K562 (cell line): ENCODE results near the gene NUDT1.

Experiments used
- BACH1 ChIP-seq: fragments of 200-800 bp; sonication (Bioruptor generic); IDR thresholded peaks from 2 replicates; pipeline ENCODE4 v1.6.1; 2016; ENCODE audit warnings: missing genetic modification characterization, missing compliant biosample characterization
- CTBP1 ChIP-seq: fragments of 450-650 bp; IDR thresholded peaks from 2 replicates; pipeline ENCODE4 v1.6.1; 2016; ENCODE audit warnings: borderline replicate concordance
- EP300 ChIP-seq: IDR thresholded peaks from 2 replicates; pipeline ENCODE4 v1.6.1; 2012; ENCODE audit warnings: low read length, improper control_type of control experiment
- GATA2 ChIP-seq: sonication (generic); formaldehyde crosslinking; IDR thresholded peaks from 2 replicates; pipeline ENCODE4 v1.4.0; 2020; ENCODE audit warnings: mild to moderate bottlenecking, missing genetic modification reagents
- JUNB ChIP-seq: fragments of 450-650 bp; formaldehyde crosslinking; conservative IDR thresholded peaks from 2 replicates; pipeline ENCODE4 v1.4.0; 2020; ENCODE audit warnings: mild to moderate bottlenecking
- NFYB ChIP-seq: IDR thresholded peaks from 2 replicates; pipeline ENCODE4 v1.6.1; 2011; ENCODE audit warnings: mild to moderate bottlenecking, moderate library complexity; ENCODE audit not compliant: insufficient read length; ENCODE audit errors: extremely low read depth
- YY1 ChIP-seq, 3 experiments: IDR thresholded peaks; 2 replicates each; pipeline ENCODE4 v1.6.1; 2011; ENCODE audit warnings: low read length in 2 of 3, mild to moderate bottlenecking in 2 of 3, moderate library complexity in 2 of 3, borderline replicate concordance in 1 of 3, control low read depth in 1 of 3, low read depth in 1 of 3; ENCODE audit not compliant: insufficient read depth in 3 of 3, insufficient replicate concordance in 2 of 3, control insufficient read depth in 1 of 3, insufficient read length in 1 of 3; ENCODE audit errors: extremely low read depth in 1 of 3
- ZFPM2 ChIP-seq: fragments of 250-450 bp; sonication (Bioruptor Pico); IDR thresholded peaks from 2 replicates; pipeline ENCODE4 v1.5.1; 2022; ENCODE audit warnings: mild to moderate bottlenecking
- TF ChIP-seq, protein P1 (sequence below): IDR thresholded peaks from 3 replicates; pipeline ENCODE4 v1.6.1; 2011; ENCODE audit warnings: borderline replicate concordance, mild to moderate bottlenecking; ENCODE audit not compliant: insufficient read length, insufficient read depth
- TF ChIP-seq, protein P2 (sequence below): fragments of 200-800 bp; sonication (Bioruptor generic); IDR thresholded peaks from 2 replicates; pipeline ENCODE4 v1.6.1; 2016; ENCODE audit warnings: missing genetic modification characterization, missing compliant biosample characterization
- TF ChIP-seq, protein P3 (sequence below), 2 experiments: fragments of 150-350 bp in 1 of 2; IDR thresholded peaks; 2 replicates each; pipeline ENCODE4 v1.6.1; 2012 to 2016; ENCODE audit warnings: low read depth in 2 of 2, low read length in 2 of 2, mild to moderate bottlenecking in 1 of 2, moderate library complexity in 1 of 2
- TF ChIP-seq, protein P4 (sequence below): IDR thresholded peaks from 2 replicates; pipeline ENCODE4 v1.6.1; 2011; ENCODE audit not compliant: insufficient read length; ENCODE audit errors: extremely low read depth
- TF ChIP-seq, protein P5 (sequence below), 2 experiments: IDR thresholded peaks; 2 replicates each; pipeline ENCODE4 v1.6.1; 2012; ENCODE audit warnings: improper control_type of control experiment in 2 of 2, low read depth in 2 of 2, low read length in 2 of 2, borderline replicate concordance in 1 of 2

DNA sequence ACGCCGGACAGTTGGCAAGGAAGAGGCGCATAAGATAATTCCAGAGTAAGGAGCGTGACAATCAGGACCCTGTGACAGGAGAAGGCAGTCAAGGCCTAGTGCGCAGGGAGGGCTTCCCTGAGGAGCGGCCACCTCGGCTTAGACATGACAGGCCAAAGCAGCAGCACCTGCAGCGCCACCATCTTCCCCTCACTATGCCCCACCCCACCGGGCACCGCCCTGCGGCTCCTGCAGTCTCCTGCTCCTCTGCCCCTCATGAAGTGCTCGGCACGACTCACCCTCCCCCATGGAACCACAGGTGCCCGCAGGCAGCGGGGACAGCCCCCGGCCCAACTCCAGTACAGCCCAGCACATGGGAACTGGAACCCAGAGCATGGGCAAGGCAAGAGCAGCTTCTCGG, 21.1 kb upstream of the NUDT1 start:
- no peak for TF ChIP-seq YY1 (IDR thresholded peaks at IDR 0.05; ENCODE audit: borderline replicate concordance in 1 of 3, control insufficient read depth in 1 of 3, extremely low read depth in 1 of 3, insufficient read depth in 3 of 3, insufficient read length in 1 of 3, insufficient replicate concordance in 2 of 3, low read depth in 1 of 3, low read length in 2 of 3)
- TF ChIP-seq ZFPM2, result no peak
- TF ChIP-seq CTBP1, result no peak
- TF ChIP-seq JUNB, result no peak
- TF ChIP-seq, protein P1, sequence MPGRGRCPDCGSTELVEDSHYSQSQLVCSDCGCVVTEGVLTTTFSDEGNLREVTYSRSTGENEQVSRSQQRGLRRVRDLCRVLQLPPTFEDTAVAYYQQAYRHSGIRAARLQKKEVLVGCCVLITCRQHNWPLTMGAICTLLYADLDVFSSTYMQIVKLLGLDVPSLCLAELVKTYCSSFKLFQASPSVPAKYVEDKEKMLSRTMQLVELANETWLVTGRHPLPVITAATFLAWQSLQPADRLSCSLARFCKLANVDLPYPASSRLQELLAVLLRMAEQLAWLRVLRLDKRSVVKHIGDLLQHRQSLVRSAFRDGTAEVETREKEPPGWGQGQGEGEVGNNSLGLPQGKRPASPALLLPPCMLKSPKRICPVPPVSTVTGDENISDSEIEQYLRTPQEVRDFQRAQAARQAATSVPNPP, result no peak
- no peak for TF ChIP-seq BACH1
- TF ChIP-seq, protein P2, sequence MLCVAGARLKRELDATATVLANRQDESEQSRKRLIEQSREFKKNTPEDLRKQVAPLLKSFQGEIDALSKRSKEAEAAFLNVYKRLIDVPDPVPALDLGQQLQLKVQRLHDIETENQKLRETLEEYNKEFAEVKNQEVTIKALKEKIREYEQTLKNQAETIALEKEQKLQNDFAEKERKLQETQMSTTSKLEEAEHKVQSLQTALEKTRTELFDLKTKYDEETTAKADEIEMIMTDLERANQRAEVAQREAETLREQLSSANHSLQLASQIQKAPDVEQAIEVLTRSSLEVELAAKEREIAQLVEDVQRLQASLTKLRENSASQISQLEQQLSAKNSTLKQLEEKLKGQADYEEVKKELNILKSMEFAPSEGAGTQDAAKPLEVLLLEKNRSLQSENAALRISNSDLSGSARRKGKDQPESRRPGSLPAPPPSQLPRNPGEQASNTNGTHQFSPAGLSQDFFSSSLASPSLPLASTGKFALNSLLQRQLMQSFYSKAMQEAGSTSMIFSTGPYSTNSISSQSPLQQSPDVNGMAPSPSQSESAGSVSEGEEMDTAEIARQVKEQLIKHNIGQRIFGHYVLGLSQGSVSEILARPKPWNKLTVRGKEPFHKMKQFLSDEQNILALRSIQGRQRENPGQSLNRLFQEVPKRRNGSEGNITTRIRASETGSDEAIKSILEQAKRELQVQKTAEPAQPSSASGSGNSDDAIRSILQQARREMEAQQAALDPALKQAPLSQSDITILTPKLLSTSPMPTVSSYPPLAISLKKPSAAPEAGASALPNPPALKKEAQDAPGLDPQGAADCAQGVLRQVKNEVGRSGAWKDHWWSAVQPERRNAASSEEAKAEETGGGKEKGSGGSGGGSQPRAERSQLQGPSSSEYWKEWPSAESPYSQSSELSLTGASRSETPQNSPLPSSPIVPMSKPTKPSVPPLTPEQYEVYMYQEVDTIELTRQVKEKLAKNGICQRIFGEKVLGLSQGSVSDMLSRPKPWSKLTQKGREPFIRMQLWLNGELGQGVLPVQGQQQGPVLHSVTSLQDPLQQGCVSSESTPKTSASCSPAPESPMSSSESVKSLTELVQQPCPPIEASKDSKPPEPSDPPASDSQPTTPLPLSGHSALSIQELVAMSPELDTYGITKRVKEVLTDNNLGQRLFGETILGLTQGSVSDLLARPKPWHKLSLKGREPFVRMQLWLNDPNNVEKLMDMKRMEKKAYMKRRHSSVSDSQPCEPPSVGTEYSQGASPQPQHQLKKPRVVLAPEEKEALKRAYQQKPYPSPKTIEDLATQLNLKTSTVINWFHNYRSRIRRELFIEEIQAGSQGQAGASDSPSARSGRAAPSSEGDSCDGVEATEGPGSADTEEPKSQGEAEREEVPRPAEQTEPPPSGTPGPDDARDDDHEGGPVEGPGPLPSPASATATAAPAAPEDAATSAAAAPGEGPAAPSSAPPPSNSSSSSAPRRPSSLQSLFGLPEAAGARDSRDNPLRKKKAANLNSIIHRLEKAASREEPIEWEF, result no peak
- TF ChIP-seq NFYB, result no peak
- TF ChIP-seq EP300, result no peak
- no peak for TF ChIP-seq GATA2 (CRISPR knock-in tag)
- TF ChIP-seq, protein P3, sequence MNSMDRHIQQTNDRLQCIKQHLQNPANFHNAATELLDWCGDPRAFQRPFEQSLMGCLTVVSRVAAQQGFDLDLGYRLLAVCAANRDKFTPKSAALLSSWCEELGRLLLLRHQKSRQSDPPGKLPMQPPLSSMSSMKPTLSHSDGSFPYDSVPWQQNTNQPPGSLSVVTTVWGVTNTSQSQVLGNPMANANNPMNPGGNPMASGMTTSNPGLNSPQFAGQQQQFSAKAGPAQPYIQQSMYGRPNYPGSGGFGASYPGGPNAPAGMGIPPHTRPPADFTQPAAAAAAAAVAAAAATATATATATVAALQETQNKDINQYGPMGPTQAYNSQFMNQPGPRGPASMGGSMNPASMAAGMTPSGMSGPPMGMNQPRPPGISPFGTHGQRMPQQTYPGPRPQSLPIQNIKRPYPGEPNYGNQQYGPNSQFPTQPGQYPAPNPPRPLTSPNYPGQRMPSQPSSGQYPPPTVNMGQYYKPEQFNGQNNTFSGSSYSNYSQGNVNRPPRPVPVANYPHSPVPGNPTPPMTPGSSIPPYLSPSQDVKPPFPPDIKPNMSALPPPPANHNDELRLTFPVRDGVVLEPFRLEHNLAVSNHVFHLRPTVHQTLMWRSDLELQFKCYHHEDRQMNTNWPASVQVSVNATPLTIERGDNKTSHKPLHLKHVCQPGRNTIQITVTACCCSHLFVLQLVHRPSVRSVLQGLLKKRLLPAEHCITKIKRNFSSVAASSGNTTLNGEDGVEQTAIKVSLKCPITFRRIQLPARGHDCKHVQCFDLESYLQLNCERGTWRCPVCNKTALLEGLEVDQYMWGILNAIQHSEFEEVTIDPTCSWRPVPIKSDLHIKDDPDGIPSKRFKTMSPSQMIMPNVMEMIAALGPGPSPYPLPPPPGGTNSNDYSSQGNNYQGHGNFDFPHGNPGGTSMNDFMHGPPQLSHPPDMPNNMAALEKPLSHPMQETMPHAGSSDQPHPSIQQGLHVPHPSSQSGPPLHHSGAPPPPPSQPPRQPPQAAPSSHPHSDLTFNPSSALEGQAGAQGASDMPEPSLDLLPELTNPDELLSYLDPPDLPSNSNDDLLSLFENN (IDR thresholded peaks at IDR 0.05; ENCODE audit: low read depth in 2 of 2, low read length in 2 of 2), result no peak
- TF ChIP-seq, protein P4, sequence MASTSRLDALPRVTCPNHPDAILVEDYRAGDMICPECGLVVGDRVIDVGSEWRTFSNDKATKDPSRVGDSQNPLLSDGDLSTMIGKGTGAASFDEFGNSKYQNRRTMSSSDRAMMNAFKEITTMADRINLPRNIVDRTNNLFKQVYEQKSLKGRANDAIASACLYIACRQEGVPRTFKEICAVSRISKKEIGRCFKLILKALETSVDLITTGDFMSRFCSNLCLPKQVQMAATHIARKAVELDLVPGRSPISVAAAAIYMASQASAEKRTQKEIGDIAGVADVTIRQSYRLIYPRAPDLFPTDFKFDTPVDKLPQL, result no peak
- TF ChIP-seq, protein P5, sequence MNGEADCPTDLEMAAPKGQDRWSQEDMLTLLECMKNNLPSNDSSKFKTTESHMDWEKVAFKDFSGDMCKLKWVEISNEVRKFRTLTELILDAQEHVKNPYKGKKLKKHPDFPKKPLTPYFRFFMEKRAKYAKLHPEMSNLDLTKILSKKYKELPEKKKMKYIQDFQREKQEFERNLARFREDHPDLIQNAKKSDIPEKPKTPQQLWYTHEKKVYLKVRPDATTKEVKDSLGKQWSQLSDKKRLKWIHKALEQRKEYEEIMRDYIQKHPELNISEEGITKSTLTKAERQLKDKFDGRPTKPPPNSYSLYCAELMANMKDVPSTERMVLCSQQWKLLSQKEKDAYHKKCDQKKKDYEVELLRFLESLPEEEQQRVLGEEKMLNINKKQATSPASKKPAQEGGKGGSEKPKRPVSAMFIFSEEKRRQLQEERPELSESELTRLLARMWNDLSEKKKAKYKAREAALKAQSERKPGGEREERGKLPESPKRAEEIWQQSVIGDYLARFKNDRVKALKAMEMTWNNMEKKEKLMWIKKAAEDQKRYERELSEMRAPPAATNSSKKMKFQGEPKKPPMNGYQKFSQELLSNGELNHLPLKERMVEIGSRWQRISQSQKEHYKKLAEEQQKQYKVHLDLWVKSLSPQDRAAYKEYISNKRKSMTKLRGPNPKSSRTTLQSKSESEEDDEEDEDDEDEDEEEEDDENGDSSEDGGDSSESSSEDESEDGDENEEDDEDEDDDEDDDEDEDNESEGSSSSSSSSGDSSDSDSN (IDR thresholded peaks at IDR 0.05; ENCODE audit: borderline replicate concordance in 1 of 2, low read depth in 2 of 2, low read length in 2 of 2), result no peak
